H1 (cell line): ENCODE data around the gene VSTM2L. TPM values are rescaled to one million over a fixed set of nuclear protein-coding genes. Genes with fewer than 3 reads are reported as not detected.

Experiments used
- CBX5 ChIP-seq: fragments of 300-800, 300-1000 bp; sonication (generic); IDR thresholded peaks from 2 replicates; pipeline ENCODE4 v1.7.1; 2016; ENCODE audit warnings: antibody characterized with exemption, low read length, low read depth
- CEBPB ChIP-seq: IDR thresholded peaks from 2 replicates; pipeline ENCODE4 v1.6.1; 2012; ENCODE audit warnings: low read depth, low read length
- CHD2 ChIP-seq: IDR thresholded peaks from 2 replicates; pipeline ENCODE4 v1.6.1; 2012; ENCODE audit warnings: low read length, improper control_type of control experiment
- HDAC2 ChIP-seq, 2 experiments: fragments of 300-600 bp in 1 of 2; sonication (generic) in 1 of 2; IDR thresholded peaks; 2 replicates each; pipeline ENCODE4 v1.6.1; 2011 to 2012; ENCODE audit warnings: low read depth in 2 of 2, low read length in 2 of 2, mild to moderate bottlenecking in 2 of 2, moderate library complexity in 2 of 2, borderline replicate concordance in 1 of 2, inconsistent platforms in 1 of 2
- JUN ChIP-seq: IDR thresholded peaks from 2 replicates; pipeline ENCODE4 v1.6.1; 2011; ENCODE audit warnings: low read depth, mild to moderate bottlenecking, improper control_type of control experiment, low read length
- KDM1A ChIP-seq: fragments of 200-600, 300-600 bp; sonication (generic); IDR thresholded peaks from 2 replicates; pipeline ENCODE4 v1.7.1; 2016; ENCODE audit warnings: mild to moderate bottlenecking, low read length, borderline replicate concordance
- MAX ChIP-seq: IDR thresholded peaks from 2 replicates; pipeline ENCODE4 v1.6.1; 2012; ENCODE audit warnings: inconsistent platforms
- POLR2A ChIP-seq, 2 experiments: IDR thresholded peaks; 1 replicate in 1 of 2; 2 replicates in 1 of 2; pipeline ENCODE4 v1.6.1; 2011; ENCODE audit warnings: low read depth in 2 of 2, low read length in 2 of 2, mild to moderate bottlenecking in 2 of 2; ENCODE audit errors: control extremely low read depth in 1 of 2
- SIN3A ChIP-seq, 2 experiments: IDR thresholded peaks in 1 of 2; conservative IDR thresholded peaks in 1 of 2; 2 replicates each; pipeline ENCODE4 v1.6.1; 2011 to 2012; ENCODE audit warnings: low read length in 2 of 2, improper control_type of control experiment in 1 of 2, low read depth in 1 of 2, mild to moderate bottlenecking in 1 of 2
- SP4 ChIP-seq: IDR thresholded peaks from 2 replicates; pipeline ENCODE4 v1.6.1; 2012; ENCODE audit warnings: low read length, inconsistent platforms
- SRF ChIP-seq: IDR thresholded peaks from 2 replicates; pipeline ENCODE4 v1.6.1; 2011; ENCODE audit warnings: mild to moderate bottlenecking, low read depth, low read length, moderate library complexity
- TAF1 ChIP-seq: IDR thresholded peaks from 2 replicates; pipeline ENCODE4 v1.6.1; 2011; ENCODE audit warnings: mild to moderate bottlenecking, low read depth, low read length
- TAF7 ChIP-seq: optimal IDR thresholded peaks from 2 replicates; pipeline ENCODE3; 2011; ENCODE audit warnings: low read depth, mild to moderate bottlenecking, inconsistent platforms, low read length, moderate library complexity, borderline replicate concordance
- YY1 ChIP-seq: IDR thresholded peaks from 2 replicates; pipeline ENCODE4 v1.6.1; 2011; ENCODE audit warnings: low read depth, mild to moderate bottlenecking, low read length
- polyA plus RNA-seq, 7 experiments: library from polyadenylated mRNA; depleted of rRNA in 3 of 7; stranded (reverse) in 5 of 7; unstranded in 2 of 7; fragments of >200 nt in 5 of 7; fragments of 200-250 nt in 2 of 7; gene quantifications; 1 replicate in 5 of 7; 2 replicates in 1 of 7; 4 replicates in 1 of 7; pipeline versions ENCODE4 v1.2.1 to v1.2.3, GENCODE V29; 2011 to 2013; ENCODE audit warnings: missing spikeins in 2 of 7, mixed read lengths in 2 of 7
- total RNA-seq: library from RNA; stranded (reverse); fragmentation: NEBNext Ultra II Directional; extraction: Animal tissue kit (Norgen Biotek cat#: 25700); gene quantifications from 2 replicates; pipeline ENCODE4 v1.2.1, GENCODE V29; 2021

Gene VSTM2L
- total and polyA plus RNA-seq, 2 of the 8 experiments (the other 6 are each of a cell fraction or from before 2014, with no cell fraction given): 1.3 to 3.2 TPM

GRCh38 chr20:37914672-37915433, 11.9 kb downstream of the VSTM2L start (continued):
- TF ChIP-seq CBX5 (no peak), SIN3A (conservative IDR thresholded peaks at IDR 0.05 in 1 of 2, IDR thresholded peaks at IDR 0.05 in 1 of 2; ENCODE audit: low read depth in 1 of 2, low read length in 2 of 2) (no peak; a peak in 1 of 4 replicates), SP4 (peak; percentile 83; the same call in 1 of the 2 replicates), TAF1 (peak; percentile 59), YY1 (peak; percentile 74; the same call in 1 of the 2 replicates), CHD2 (0 out of 2 replicates have a peak, but pooled peaks have one; percentile 18), MAX (peak; percentile 62; the same call in 1 of the 2 replicates), CEBPB (no peak), HDAC2 (IDR thresholded peaks at IDR 0.05; ENCODE audit: borderline replicate concordance in 1 of 2, low read depth in 2 of 2, low read length in 2 of 2) (peak; percentile 7 to 99; a peak in 2 of 4 replicates), SRF (no peak), TAF7 (peak; percentile 5), JUN (no peak), POLR2A (IDR thresholded peaks at IDR 0.05; ENCODE audit: control extremely low read depth in 1 of 2, low read depth in 2 of 2, low read length in 2 of 2) (0 out of 3 replicates have a peak, but pooled peaks of 1 of the 2 experiments have one; percentile 34), KDM1A (peak; percentile 99)
